Stimulated activated CD4-positive, alpha-beta T cell treated with anti-CD3 and anti-CD28 coated beads, Interleukin-1b, Interleukin-23, amount 100 ng/mL, for 24 hours (primary cell): ENCODE data around the gene TTC24.

Source experiments
- DNase-seq, 4 experiments: peaks; one replicate each; pipeline ENCODE4 v3.0.0-alpha.2; 2020; ENCODE audit warnings: low read depth in 4 of 4, low spot score in 1 of 4

Gene TTC24

GRCh38 chr1:156553860-156554485 lies 25.6 kb upstream of the TTC24 start:
- no peak for DNase-seq

DNA sequence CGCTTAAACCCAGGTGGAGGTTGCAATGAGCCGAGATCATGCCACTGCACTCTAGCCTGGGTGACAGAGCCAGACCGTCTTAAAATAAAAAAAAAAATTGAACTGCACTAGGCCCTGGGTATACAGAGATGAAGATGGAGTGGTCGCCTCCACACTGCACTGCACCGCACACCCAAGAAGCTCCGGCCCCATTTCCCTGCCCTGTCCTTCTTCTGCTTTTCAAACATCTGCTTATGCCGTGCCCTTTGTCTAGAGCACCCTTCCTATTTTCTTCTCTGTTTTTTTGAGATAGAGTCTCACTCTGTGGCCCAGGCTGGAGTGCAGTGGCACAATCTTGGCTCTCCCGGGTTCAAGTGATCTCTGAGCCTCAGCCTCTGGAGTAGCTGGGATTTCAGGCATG lies 24.6 kb upstream of the TTC24 start:
- no peak for DNase-seq

- no peak for DNase-seq
These were observed 23.8 kb upstream of the TTC24 start for GRCh38 chr1:156555715-156556114.

DNA sequence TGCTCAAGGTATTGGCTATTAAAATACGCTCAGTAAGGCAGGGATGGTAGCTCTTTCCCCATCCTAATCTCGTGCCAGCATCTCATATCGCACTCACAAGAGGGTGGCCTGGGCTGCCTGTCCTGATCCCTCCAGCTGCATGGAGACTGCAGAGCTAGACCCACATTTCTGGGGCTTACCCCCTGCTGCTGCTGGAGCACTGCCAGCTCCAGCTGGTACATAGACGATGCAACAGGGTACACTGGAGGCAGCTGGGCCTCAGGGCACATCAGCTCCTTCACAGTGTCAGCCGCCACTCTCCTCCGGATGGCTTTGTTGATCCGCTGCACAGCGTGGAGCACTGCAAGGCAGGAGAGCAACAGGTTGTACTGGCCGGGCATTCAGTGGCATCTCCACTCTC lies 23.2 kb upstream of the TTC24 start:
- no peak for DNase-seq

- no peak for DNase-seq
These were observed 20.3 kb upstream of the TTC24 start for GRCh38 chr1:156559086-156559796.

GRCh38 chr1:156559797-156560385 lies 19.6 kb upstream of the TTC24 start:
- no peak for DNase-seq

GRCh38 chr1:156560585-156561163 lies 18.8 kb upstream of the TTC24 start:
- DNase-seq, result no peak

DNA sequence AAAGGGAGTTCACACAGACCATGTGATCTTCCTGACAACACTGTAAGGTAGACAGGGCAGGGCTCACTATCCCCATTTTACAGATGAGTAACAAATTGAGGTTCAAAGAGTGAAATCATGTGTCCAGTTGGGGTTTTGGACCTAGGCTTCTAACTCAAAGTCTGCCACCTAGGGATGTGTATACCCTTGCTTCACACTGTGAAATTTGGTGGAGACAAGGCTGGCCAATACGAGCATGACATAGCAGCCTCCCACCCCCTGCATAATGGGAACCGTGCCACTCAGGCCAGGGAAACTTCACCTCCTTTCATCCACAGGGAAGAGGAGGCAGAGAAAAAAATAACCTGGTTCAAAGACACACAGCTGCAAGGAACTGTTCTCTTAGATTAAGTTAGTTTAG lies 14.0 kb upstream of the TTC24 start:
- DNase-seq, result no peak

DNA sequence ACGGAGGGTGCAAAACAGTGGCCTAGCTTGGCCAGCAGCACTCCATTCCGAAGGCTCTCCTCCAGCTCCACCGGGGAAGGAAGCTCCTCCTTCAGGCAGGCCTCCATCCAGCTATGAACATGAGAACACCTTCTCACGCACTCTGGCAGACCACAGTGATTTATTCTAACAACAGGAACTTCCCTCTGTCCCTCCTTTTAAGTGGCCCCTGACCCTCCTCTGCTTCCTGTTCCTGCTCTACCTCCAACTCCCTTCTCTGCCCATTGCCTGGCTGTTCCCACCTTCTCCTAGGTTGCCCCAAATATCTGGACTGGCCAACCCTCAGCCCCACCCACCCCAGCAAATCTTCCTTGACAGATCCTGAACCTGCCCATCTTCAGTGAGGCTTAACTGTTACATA lies 13.1 kb upstream of the TTC24 start:
- DNase-seq, result no peak

DNA sequence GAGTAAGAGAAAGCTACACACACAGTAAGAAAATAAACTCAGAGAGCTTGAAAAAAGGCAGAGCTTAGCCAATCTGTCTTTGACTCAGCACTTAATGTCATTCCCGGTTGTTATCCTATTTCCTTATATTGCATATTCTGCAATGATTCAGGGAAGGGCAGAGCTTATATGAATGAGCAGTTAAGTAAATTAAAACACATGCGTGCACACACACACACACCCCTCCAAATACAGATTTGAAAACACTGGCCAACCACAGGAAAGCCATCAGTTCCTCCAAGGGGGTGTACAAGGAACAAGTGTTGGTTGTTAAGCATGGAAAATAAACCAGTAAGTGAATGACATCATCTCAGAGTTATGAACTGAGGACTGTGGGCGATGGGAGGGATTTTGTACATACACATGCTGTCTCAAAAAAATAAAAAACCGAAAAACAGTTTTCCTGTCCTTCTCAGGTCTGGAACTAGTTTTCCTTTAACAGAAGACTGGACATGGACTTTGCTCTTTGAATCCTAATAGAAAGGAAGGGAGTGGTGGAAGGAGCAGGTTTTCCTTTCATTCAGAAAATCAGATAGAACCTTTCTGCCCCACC lies 8.2 kb upstream of the TTC24 start:
- DNase-seq, result no peak

DNA sequence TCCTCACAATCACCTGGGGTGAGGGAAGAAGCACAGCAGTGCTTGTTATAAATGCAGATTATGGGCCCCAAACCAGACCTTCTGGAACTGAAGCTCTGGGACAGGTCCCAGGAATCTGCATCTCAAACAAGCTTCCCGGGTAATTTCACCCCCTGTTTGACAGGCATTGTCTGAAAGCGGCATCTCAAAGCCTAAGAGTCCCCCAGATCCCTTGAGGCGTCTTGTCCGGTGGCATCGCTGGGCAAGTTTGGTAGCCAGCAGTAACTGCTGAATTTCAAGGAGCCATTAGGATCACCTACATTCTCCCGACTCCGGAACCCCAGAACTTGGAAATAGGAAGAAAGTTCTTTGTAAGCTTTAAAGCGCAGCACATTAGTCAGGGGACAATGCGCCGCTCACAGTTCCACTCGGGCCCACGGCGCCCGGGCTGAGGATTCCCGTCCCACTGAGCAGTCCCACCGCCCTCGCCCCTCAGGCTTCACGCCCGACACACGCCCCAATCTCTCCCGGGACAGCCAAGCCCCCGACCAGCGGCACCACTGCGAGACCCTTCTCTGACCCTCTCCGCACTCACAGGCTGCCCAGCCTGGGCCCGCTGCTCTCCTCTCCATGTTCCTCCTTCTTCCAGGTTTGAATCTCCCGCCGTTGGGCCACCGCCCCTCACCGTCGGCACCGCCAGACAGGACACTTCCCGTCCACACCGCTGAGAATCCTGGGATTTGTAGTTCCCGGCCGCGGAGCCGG lies 7.4 kb upstream of the TTC24 start, which contains the start of gene IQGAP3:
TSS of gene IQGAP3 (minus strand) at position 647 of the 744 bp plus-strand sequence. CDS start at position 611, 36 bp downstream.
- peak in 3 of 4 experiments; percentile 43 to 61 (median 59) for DNase-seq

DNA sequence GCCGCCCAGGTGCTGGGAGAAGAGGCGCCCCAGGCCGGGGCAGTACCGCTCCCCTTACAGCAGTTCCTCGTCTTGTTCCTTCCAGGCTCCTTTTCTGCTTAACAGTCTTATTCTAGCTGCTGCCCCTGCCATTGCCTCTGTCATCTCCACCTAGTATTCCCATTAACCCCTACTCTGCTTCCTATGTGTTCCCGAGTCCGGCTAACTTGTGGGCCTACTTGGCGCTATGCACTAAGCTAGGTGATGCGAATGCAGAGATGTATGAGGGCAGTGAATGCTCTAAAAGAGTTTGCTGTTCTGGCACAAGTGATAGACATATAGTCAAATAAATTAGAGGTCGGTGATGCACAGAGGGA lies 6.9 kb upstream of the TTC24 start:
- DNase-seq, result no peak

DNA sequence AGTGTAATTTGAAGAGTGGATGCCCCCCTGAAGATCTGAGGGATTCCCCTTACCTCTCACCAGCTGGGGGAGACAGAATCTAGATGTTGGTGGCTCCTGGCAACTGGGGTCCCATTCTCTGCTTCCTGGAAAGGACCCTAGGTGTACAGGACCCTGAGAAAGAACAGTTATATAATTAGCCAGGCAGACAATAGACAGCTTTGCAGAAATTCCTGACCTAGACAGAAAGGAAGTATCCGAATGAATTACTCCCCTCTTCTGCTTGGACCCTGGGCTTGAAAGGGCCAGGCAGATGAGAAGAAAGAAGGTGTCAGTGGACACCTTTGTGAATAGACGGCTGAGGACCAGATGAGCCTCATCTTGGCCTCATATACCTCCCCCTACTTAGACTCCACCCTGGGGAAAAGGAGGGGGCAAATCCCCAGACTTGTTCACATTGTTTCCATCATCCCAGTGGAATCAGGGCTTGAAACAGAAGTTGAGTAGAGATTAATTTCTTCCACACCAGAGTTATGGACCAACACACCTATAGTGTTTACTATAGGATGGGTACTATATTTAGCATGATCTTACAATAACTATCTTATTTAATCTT lies 5.4 kb upstream of the TTC24 start:
- DNase-seq, result no peak

DNA sequence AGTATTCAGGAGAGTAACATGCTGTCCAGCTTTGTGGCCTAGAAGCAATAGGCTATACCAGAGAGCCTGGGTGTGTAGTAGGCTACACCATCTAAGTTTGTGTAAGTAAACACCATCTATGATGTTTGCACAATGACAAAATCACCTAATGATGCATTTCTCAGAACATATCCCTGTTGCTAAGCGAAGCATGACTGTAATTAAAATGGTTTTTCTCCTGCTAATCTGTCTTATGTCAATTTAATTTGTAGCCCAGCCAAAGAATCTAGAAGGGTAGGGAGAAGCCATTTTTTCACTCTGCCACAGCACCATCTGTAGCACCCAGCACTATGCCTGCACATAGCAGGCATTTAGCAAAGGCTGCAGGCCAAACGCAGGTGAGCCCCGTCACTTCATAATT lies 2.0 kb upstream of the TTC24 start:
- DNase-seq, result no peak

GRCh38 chr1:156578055-156578454 lies 1.5 kb upstream of the TTC24 start:
- no peak for DNase-seq

GRCh38 chr1:156581661-156582387 lies 2.3 kb downstream of the TTC24 start:
- DNase-seq, result no peak

DNA sequence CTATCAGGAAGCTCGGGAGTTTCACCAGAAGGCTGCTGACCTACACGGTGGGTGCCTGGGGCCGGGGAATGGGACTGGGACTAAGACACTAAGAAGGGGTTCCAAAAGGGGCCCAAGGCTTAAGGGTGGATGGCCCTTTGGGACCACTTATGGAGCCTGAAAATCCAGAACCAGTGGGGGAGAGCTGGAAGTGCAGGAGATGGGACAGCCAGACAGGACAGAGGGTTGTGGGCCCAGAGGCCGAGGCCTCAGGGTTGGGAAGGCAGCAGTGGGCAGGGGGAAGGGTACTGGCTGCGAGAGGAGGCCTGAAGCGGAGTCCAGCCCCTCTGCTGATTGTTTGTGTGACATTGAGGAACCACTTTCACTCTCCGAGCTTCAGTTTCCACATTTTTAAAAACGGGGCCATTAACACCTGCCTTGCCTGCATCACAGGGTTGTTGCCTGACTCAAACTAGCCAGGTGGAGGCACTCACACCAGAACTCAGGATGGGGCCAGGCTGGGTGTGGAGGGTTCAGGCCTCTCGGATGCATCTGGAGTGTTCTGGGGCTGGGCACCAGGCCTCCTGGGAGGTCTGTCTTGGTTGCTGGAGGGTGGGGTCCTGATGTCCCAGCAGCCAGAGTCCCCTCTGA lies 3.0 kb downstream of the TTC24 start:
- no peak for DNase-seq

DNA sequence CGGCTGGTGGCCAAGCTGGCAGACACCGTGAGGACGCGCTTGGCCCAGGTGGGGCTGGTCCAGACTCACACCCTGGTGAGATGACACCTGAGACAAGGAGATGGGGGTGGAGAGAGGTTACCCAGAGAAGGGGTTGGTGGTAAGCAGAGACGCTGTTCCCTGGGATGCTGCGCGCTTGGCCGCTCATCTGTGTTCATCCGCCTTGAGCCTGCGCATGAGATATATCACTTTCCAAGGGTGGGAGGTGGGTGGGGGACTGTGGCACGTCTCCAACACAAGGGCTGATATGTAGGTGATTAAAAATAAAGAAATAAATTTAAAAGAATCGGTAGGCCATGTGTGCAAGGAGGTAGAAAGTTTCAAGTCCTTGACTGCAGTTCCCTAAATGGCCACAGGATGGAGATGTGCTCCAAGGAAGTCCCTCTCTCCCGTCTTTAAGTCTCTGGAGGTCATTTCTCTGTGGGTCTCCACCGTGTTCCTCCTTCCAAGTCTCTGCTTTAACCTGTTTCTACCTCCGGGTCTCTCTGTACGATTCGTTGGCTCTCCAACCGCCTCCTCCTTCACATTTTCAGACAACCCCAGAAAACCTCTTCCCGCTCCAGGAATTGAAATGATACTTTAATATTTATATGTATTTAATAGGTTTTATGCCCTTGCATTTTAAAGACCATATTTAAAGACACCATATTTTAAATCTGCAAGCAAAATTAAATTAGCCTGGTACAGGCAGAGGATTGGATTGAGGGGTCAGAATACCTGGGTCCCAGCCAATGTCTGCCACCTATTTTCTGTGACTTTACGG lies 4.5 kb downstream of the TTC24 start:
- DNase-seq, result peak; percentile 52 to 69 (median 66)

DNA sequence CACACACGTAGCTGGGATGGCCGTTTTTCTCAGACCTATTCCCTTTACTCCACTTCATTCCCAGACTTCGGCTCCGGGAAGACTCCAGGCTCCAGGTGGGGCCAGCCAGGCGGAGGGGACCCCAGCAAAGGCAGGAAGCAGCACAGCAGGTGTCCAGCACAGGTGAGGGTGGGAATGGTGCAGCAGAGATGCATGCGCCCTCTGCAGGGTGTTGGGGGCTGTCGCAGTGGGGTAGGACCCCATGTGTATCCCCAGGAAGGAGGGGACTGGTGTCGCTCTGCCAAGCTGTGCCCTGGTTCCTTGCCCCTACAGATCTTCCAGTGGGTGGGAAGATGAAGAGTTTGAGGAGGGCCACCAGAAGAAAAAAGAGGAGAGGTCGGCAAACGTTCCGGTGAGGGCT lies 5.3 kb downstream of the TTC24 start:
- DNase-seq, result no peak
